Testis (tissue), 5 donors: ENCODE measurements around the gene GDNF. TPM values are rescaled to one million over a fixed set of nuclear protein-coding genes. Genes with fewer than 3 reads are reported as not detected.
A peak's percentile ranks its signal among the peaks of the same experiment; 100 is the strongest.

ENCODE experiments used
- DNase-seq: peaks from one replicate; pipeline ENCODE4 v3.0.0-alpha.2; 2019
- H3K27ac ChIP-seq, 2 donors: fragments of 200-600 bp; sonication (generic); one replicate each; pipeline ENCODE4 v1.5.1; 2019
- H3K27me3 ChIP-seq: fragments of 200-600 bp; sonication (generic); one replicate; pipeline ENCODE4 v1.5.1; 2019
- H3K36me3 ChIP-seq: fragments of 200-600 bp; sonication (generic); one replicate; pipeline ENCODE4 v1.5.1; 2017; ENCODE audit warnings: low read depth; ENCODE audit errors: missing control alignments
- H3K4me1 ChIP-seq: fragments of 200-600 bp; sonication (generic); one replicate; pipeline ENCODE4 v1.5.1; 2019
- H3K4me3 ChIP-seq, 2 donors: fragments of 200-600 bp; sonication (generic); one replicate each; pipeline ENCODE4 v1.5.1; 2017 to 2019
- H3K9me3 ChIP-seq: fragments of 200-600 bp; sonication (generic); one replicate; pipeline ENCODE4 v1.5.1; 2017
- POLR2A ChIP-seq: fragments of 450-650 bp; IDR thresholded peaks from one replicate; pipeline ENCODE4 v1.6.1; 2017; ENCODE audit warnings: antibody characterized with exemption, mild to moderate bottlenecking, moderate library complexity
- WGBS, 2 donors: methylation state at CpG; one replicate each; pipeline ENCODE4 v1.1.5; 2018; 5-methylcytosine and 5-hydroxymethylcytosine counted together
- intact Hi-C: fragments of 100-400 bp; cut with DNase I; formaldehyde crosslinking; loops from one replicate; pipeline ENCODE4 v1.15.1; 2023; ENCODE audit warnings: low total_unique reads
- long read RNA-seq, 2 donors: transcript quantifications; one replicate each; lab custom pipeline, GENCODE V29; 2026
- polyA plus RNA-seq: library from polyadenylated mRNA; stranded (reverse); fragments of 350-450 nt; fragmentation: Illumina TruSeq; extraction: RNeasy Lipid Tissue Mini Kit (QIAGEN cat#74804); gene quantifications from one replicate; pipeline ENCODE4 v1.2.3, GENCODE V29; 2014; ENCODE audit warnings: low read depth, low replicate concordance; ENCODE audit not compliant: insufficient read depth
- total RNA-seq, 2 donors: library from RNA; depleted of rRNA; stranded (reverse); fragments of >200 nt; gene quantifications; one replicate each; pipeline ENCODE4 v1.2.3, GENCODE V29; 2016
- TF ChIP-seq, protein P1 (sequence below), 3 experiments: fragments of 450-650 bp in 2 of 3; fragments of 200-600 bp in 1 of 3; sonication (generic) in 1 of 3; IDR thresholded peaks; one replicate each; pipeline ENCODE4 v1.5.1; 2016 to 2019; ENCODE audit warnings: antibody characterized with exemption in 3 of 3, mild to moderate bottlenecking in 2 of 3, moderate library complexity in 1 of 3

Gene GDNF, protein sequence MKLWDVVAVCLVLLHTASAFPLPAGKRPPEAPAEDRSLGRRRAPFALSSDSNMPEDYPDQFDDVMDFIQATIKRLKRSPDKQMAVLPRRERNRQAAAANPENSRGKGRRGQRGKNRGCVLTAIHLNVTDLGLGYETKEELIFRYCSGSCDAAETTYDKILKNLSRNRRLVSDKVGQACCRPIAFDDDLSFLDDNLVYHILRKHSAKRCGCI
- total RNA-seq (under 1 TPM; 0.37 to 0.71 TPM), polyA plus RNA-seq (0.49 TPM)
- long read RNA-seq, donor 1, partial matches to known transcripts: 0 of 1 reads
- long read RNA-seq, donor 1, other reads (novel, unspliced or antisense): 0 of 1 reads
- long read RNA-seq, donor 2: 0 reads

DNA sequence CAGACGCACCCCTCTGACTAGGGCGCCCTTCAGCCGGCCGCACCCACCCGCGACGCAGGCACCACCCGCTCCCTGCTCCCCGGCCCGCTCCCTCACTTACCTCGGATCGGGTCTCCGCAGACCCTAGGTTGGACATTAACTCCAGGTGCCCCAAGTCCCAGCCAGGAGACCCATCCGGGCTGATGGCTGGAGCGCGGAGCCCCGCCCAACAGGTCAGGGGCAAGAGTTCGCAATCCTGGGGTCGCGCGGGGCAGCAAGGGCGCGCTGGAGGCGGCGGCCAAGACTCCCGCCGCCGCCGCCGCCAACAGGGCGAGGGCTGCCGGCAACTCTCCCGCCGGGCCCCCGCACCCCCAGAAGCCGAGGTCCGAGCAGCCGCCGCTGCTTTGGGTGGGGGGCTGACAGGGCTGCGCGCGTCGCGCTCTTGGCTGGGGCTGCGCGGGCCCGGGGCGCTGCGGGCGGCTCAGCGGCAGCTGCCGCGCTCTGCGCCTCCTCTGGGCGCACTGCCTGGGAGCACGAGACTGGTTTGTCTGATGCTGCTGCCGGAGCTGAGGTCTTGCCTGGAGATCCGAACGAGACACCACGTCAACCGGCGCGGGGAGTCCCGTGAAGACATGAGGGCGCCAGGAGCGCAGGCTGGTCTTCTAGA lies at the start of gene GDNF:
TSS of gene GDNF (minus strand) at position 635 of the 646 bp plus-strand sequence. CDS start 5,245 bp downstream, outside the sequence.
- WGBS, 2 donors: 1% methylated on average over 12 to 35 of the region's 66 CpGs
- H3K4me1 ChIP-seq: peaks cover 11% of the 10 kb centered on the region
- no peaks in the 10 kb centered on the region for H3K9me3 ChIP-seq
- TF ChIP-seq, protein P1, sequence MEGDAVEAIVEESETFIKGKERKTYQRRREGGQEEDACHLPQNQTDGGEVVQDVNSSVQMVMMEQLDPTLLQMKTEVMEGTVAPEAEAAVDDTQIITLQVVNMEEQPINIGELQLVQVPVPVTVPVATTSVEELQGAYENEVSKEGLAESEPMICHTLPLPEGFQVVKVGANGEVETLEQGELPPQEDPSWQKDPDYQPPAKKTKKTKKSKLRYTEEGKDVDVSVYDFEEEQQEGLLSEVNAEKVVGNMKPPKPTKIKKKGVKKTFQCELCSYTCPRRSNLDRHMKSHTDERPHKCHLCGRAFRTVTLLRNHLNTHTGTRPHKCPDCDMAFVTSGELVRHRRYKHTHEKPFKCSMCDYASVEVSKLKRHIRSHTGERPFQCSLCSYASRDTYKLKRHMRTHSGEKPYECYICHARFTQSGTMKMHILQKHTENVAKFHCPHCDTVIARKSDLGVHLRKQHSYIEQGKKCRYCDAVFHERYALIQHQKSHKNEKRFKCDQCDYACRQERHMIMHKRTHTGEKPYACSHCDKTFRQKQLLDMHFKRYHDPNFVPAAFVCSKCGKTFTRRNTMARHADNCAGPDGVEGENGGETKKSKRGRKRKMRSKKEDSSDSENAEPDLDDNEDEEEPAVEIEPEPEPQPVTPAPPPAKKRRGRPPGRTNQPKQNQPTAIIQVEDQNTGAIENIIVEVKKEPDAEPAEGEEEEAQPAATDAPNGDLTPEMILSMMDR (IDR thresholded peaks at IDR 0.05): no peak
- no peak for TF ChIP-seq POLR2A
- no peaks in the 10 kb centered on the region for H3K36me3 ChIP-seq
- DNase-seq: peak; percentile 61
- no peaks in the 10 kb centered on the region for H3K27me3 ChIP-seq
- H3K27ac ChIP-seq: peak within 1 kb of the TSS in 1 of 2 donors; percentile 4
- intact Hi-C loops: loop anchor here (5.0 kb wide), 1 partner anchor 353 kb away; no protein-coding TSS in a partner anchor
- peak within 1 kb of the TSS; percentile 50 to 64 for H3K4me3 ChIP-seq

DNA sequence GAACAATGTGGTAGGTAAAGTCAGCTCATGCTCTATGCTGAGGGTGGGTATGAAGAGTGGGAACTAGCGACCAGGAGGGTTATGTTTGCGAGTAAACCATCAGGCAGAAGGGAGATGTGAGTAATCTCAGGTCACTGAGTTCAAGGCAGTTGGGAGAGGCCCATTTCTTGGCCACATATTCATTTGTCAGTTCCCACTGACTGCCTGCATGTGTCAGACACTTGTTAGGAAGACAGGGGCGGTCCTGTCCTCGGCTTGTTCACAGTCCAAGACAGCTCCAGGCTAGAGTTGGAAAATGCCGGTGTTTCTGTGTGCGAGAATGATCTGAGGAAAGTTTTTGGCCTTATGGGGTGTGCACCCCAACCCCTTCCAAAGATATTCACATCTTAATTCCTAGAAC lies 48.6 kb upstream of the GDNF start:
- Histone ChIP-seq H3K27ac (no peak overlapping the region), H3K36me3 (no peaks in the 10 kb centered on the region), H3K4me1 (no peaks in the 10 kb centered on the region), H3K9me3 (no peaks in the 10 kb centered on the region), H3K4me3 (no peak overlapping the region), H3K27me3 (no peaks in the 10 kb centered on the region)
- 84 to 88% methylated on average over 6 of the region's 6 CpGs for WGBS, 2 donors
- intact Hi-C loops: no loop called here
- TF ChIP-seq, protein P1 (IDR thresholded peaks at IDR 0.05): no peak
- TF ChIP-seq POLR2A: no peak
- no peak for DNase-seq

DNA sequence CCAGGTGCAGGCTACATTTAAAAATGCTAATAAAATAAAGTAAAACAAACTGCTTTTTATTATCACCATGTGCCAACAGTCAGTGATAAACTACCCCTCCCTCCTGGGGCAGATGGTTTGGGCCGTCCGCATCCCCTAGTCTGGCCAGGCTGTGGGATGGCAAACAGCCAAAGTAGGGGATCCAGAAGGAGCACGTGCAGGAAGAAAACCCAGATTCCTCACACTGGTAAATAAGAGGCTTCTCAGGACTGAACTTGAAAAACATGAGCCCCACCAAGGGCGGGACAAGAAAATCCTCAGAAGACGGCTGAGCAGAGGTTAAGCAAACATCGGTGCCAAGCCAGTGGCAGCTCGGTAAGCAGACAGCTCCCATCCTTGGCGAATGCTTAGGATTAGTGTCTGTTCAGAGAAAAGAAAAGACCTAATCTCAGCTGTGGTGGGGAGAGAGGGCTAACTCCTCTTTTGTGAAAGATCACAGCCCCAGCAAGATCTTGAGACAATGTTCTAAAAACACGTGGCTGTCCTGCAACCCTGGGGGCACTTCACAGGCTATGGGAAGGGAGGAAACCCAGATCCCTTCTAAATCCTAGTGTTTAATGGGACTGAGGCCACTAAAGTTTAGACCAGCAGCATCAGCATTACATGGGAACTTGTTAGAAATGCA lies 46.5 kb upstream of the GDNF start:
- H3K4me1 ChIP-seq: no peaks in the 10 kb centered on the region
- H3K27me3 ChIP-seq: no peaks in the 10 kb centered on the region
- H3K9me3 ChIP-seq: no peaks in the 10 kb centered on the region
- no peak overlapping the region for H3K4me3 ChIP-seq
- no peak for DNase-seq
- intact Hi-C loops: no loop called here
- no peak for TF ChIP-seq POLR2A
- TF ChIP-seq, protein P1 (IDR thresholded peaks at IDR 0.05): no peak
- no peaks in the 10 kb centered on the region for H3K36me3 ChIP-seq
- WGBS, 2 donors: 31 to 42% methylated on average over 9 of the region's 9 CpGs
- no peak overlapping the region for H3K27ac ChIP-seq

DNA sequence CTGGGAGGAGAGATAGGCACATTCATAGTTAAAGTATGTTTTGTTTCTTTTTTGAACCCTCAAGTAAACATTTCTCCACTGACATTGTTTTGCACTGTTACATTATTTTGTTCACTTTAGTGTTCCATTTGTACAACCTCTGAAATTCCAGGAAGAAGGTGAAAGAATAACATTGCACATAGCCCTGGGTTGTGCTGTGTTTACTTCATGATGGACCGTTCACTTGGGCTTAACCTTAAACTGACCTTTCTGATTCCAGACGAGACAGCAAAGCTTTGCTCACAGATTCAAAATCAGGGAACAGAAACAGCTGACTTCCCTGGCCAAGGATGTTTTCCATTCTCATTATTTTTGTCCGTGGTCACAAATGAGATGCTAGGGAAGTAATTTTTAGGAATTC lies 42.8 kb upstream of the GDNF start:
- H3K4me1 ChIP-seq: no peaks in the 10 kb centered on the region
- no peaks in the 10 kb centered on the region for H3K9me3 ChIP-seq
- H3K27me3 ChIP-seq: no peaks in the 10 kb centered on the region
- no peak overlapping the region for H3K27ac ChIP-seq
- no peak for TF ChIP-seq POLR2A
- TF ChIP-seq, protein P1 (IDR thresholded peaks at IDR 0.05): no peak
- intact Hi-C loops: no loop called here
- no peak for DNase-seq
- 33 to 36% methylated on average over 3 of the region's 3 CpGs for WGBS, 2 donors
- no peaks in the 10 kb centered on the region for H3K36me3 ChIP-seq
- no peak overlapping the region for H3K4me3 ChIP-seq
